AG09309 (cell line): ENCODE data around the gene WDR83.
"Not testable (repeated sequence)": the region's sequence is repeated elsewhere in the genome, so short reads cannot be mapped to it uniquely, and the experiment has no call there.

Experiments used
- DNase-seq: peaks from one replicate; pipeline ENCODE4 v3.0.0-alpha.2; 2010; ENCODE audit warnings: low read depth
- H3K4me3 ChIP-seq: 2 replicates; pipeline ENCODE4 v1.5.1; 2011; ENCODE audit warnings: mild to moderate bottlenecking, low read depth, low read length, moderate library complexity; ENCODE audit not compliant: control insufficient read depth
- CTCF ChIP-seq: IDR thresholded peaks from 2 replicates; pipeline ENCODE4 v1.5.1; 2011; ENCODE audit warnings: mild to moderate bottlenecking, low read depth, low read length, inconsistent platforms; ENCODE audit not compliant: insufficient read depth, control insufficient read depth; ENCODE audit errors: missing control alignments

WDR83 gene

GRCh38 chr19:12675399-12675798 lies 8.8 kb downstream of the WDR83 start:
- DNase-seq, result no peak
- no peak overlapping the region for H3K4me3 ChIP-seq
- no peak for TF ChIP-seq CTCF

- H3K4me3 ChIP-seq, result no peak overlapping the region
- TF ChIP-seq CTCF, result no peak
- no peak for DNase-seq
Measured at GRCh38 chr19:12675940-12676339, 9.3 kb downstream of the WDR83 start.

GRCh38 chr19:12676384-12676792 lies 9.8 kb downstream of the WDR83 start:
- TF ChIP-seq CTCF, result peak; percentile 92
- no peak for DNase-seq
- no peak overlapping the region for H3K4me3 ChIP-seq

GRCh38 chr19:12676928-12677327 lies 10.3 kb downstream of the WDR83 start:
- DNase-seq, result no peak
- no peak for TF ChIP-seq CTCF

GRCh38 chr19:12678039-12678438 lies 11.4 kb downstream of the WDR83 start:
- not testable (repeated sequence) for DNase-seq, H3K4me3 ChIP-seq

More at GRCh38 chr19:12676928-12677327, 10.3 kb downstream of the WDR83 start:
- no peak overlapping the region for H3K4me3 ChIP-seq

- H3K4me3 ChIP-seq, result no peak overlapping the region
- no peak for TF ChIP-seq CTCF
- DNase-seq, result no peak
Measured at GRCh38 chr19:12680034-12680433, 13.4 kb downstream of the WDR83 start.

- TF ChIP-seq CTCF, result no peak
- peak; percentile 91 for DNase-seq
- peak within 1 kb of the TSS; percentile 60 for H3K4me3 ChIP-seq
Measured at GRCh38 chr19:12681074-12681987, 14.7 kb downstream of the WDR83 start, which contains the start of gene DHPS. Gene DHPS, minus strand, starts transcription at chr19:12681880. Its CDS starts 114 bp downstream, at chr19:12681766.
